Common myeloid progenitor, CD34-positive (primary cell): Measurements from ENCODE around the gene DPYSL4.

Experiments
- CTCF ChIA-PET: fragments of 350-600 bp; sonication (Branson Sonifier 250); formaldehyde crosslinking; loops from one replicate; lab custom pipeline; 2021; ENCODE audit warnings: antibody characterized with exemption; lab: Charles Lee
- POLR2A ChIA-PET: fragments of 350-600 bp; sonication (Branson Sonifier 250); formaldehyde crosslinking; loops from one replicate; lab custom pipeline; 2021; ENCODE audit warnings: antibody characterized with exemption; lab: Charles Lee
- DNase-seq, 3 donors: peaks; one replicate each; pipeline versions ENCODE4 v3.0.0 to v3.0.0-alpha.2; 2013
- H3K27ac ChIP-seq, 2 experiments: 1 replicate in 1 of 2; 2 replicates in 1 of 2; pipeline ENCODE4 v1.7.0; 2013; ENCODE audit warnings: inconsistent platforms in 2 of 2, low read length in 2 of 2, mild to moderate bottlenecking in 2 of 2, low read depth in 1 of 2, moderate library complexity in 1 of 2; ENCODE audit not compliant: severe bottlenecking in 2 of 2, insufficient read depth in 1 of 2, poor library complexity in 1 of 2
- H3K27me3 ChIP-seq, 5 experiments: replicated peaks in 2 of 5; 1 replicate in 3 of 5; 2 replicates in 2 of 5; pipeline versions ENCODE4 v1.6.1 to v1.7.0; 2013; ENCODE audit warnings: low read length in 4 of 5, mild to moderate bottlenecking in 2 of 5, moderate library complexity in 2 of 5, inconsistent platforms in 1 of 5; ENCODE audit not compliant: insufficient read depth in 5 of 5, control insufficient read depth in 4 of 5
- H3K36me3 ChIP-seq, 4 experiments: 1 replicate in 2 of 4; 2 replicates in 2 of 4; pipeline versions ENCODE4 v1.6.1 to v1.7.0; 2013; ENCODE audit warnings: low read length in 3 of 4, control low read depth in 1 of 4, mild to moderate bottlenecking in 1 of 4; ENCODE audit not compliant: control insufficient read depth in 4 of 4, insufficient read depth in 4 of 4
- H3K4me1 ChIP-seq, 4 experiments: 1 replicate in 3 of 4; 2 replicates in 1 of 4; pipeline versions ENCODE4 v1.6.1 to v1.7.1; 2013; ENCODE audit warnings: low read length in 3 of 4, mild to moderate bottlenecking in 3 of 4, control low read depth in 1 of 4, inconsistent platforms in 1 of 4, moderate library complexity in 1 of 4; ENCODE audit not compliant: control insufficient read depth in 4 of 4, insufficient read depth in 4 of 4; ENCODE audit errors: control extremely low read depth in 1 of 4
- H3K4me3 ChIP-seq, 7 experiments: 1 replicate in 4 of 7; 2 replicates in 3 of 7; pipeline versions ENCODE4 v1.5.1 to v1.7.0; 2013; ENCODE audit warnings: mild to moderate bottlenecking in 7 of 7, low read length in 6 of 7, moderate library complexity in 6 of 7, inconsistent platforms in 2 of 7, low read depth in 2 of 7, control low read depth in 1 of 7; ENCODE audit not compliant: insufficient read depth in 4 of 7, control insufficient read depth in 1 of 7; ENCODE audit errors: extremely low read depth in 1 of 7
- H3K9me3 ChIP-seq, 5 experiments: 1 replicate in 4 of 5; 2 replicates in 1 of 5; pipeline versions ENCODE4 v1.6.1 to v1.7.1; 2013; ENCODE audit warnings: low read length in 4 of 5, mild to moderate bottlenecking in 2 of 5, inconsistent platforms in 1 of 5, low read depth in 1 of 5, moderate library complexity in 1 of 5; ENCODE audit not compliant: control insufficient read depth in 4 of 5, insufficient read depth in 2 of 5; ENCODE audit errors: control extremely low read depth in 1 of 5
- WGBS: methylation state at CpG from one replicate; pipeline ENCODE4 v1.1.5; 2013; ENCODE audit not compliant: insufficient coverage; 5-methylcytosine and 5-hydroxymethylcytosine counted together

DPYSL4 gene

DNA sequence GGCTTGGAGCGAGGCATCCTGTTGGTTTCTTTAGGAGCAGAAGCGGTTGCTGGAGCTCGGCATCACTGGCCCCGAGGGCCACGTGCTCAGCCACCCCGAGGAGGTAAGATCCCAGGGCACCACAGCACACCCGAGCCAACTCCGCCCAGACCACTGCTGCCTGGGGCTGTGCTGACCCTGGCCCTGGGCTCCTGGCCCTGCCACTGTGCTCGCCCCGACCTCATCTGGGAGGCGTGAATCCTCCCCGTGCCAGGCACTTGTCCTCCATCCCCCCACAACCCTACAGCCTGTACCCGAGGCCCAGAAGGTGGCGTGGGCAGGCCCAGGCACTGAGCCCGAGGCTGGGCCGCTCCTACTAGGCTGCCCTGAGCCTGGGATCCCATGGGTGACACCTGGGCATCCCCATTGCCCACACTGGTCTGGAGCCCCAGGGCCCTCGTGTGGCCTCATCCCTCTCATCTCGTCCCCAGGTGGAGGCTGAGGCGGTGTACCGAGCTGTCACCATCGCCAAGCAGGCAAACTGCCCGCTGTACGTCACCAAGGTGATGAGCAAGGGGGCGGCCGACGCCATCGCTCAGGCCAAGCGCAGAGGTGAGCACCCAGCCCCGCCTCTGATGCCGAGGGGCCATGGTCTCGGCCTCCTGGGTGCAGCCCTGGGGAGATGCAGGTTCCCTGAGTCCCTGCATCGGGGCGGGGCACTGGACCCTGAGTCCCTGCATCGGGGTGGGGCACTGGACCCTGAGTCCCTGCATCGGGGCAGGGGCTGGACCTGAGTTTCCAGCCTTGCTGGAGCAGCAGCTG is 11.8 kb downstream of the DPYSL4 start:
- Histone ChIP-seq H3K27me3 (peaks cover 0 to 3% (median 0%) of the 10 kb centered on the region in 5 experiments), H3K36me3 (no peaks in the 10 kb centered on the region), H3K27ac (no peak overlapping the region), H3K4me3 (no peak overlapping the region), H3K4me1 (no peaks in the 10 kb centered on the region), H3K9me3 (no peaks in the 10 kb centered on the region)
- 93% methylated on average over 30 of the region's 35 CpGs for WGBS
- DNase-seq: no peak
- ChIA-PET CTCF (no interaction called here), POLR2A (interaction anchor here (0.5 kb wide), 1 partner anchor 505 kb away, joined by 3 read pairs; no protein-coding TSS in a partner anchor)

DNA sequence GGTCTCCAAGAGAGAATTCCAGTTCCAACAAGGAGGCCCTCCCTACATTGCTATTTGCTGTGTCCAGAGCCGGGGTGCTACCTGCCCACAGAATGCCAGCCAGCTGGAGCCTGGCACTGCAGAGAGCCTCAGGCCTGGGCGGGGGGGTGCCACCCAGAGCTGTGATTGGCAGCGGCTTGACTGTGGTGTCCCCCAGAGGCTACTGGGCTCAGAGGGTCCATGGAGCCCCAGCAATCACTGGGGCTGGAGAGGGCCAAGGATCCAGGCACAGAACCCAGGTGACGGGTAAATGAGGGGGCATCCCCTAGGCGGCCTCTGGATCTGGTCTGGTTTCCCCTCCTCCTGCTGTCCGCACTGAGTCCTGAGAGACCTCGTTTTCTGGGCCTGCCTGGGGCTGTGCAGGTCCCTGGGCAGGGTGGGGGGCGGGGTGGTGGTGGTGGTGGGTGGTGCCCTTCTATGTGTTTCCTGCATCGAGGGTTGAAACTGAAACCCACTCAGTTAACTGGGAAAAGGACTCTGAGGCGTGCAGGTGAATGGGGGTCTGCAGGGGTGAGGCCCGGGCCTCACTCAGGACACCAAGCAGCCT is 12.6 kb downstream of the DPYSL4 start:
- Histone ChIP-seq H3K4me1 (no peaks in the 10 kb centered on the region), H3K4me3 (no peak overlapping the region), H3K9me3 (no peaks in the 10 kb centered on the region), H3K27me3 (peaks cover 0 to 3% (median 0%) of the 10 kb centered on the region in 5 experiments), H3K27ac (no peak overlapping the region), H3K36me3 (no peaks in the 10 kb centered on the region)
- CTCF ChIA-PET: no interaction called here
- DNase-seq: no peak
- POLR2A ChIA-PET: interaction anchor here (0.5 kb wide), 1 partner anchor 505 kb away, joined by 3 read pairs; no protein-coding TSS in a partner anchor
- 81% methylated on average over 8 of the region's 11 CpGs for WGBS

DNA sequence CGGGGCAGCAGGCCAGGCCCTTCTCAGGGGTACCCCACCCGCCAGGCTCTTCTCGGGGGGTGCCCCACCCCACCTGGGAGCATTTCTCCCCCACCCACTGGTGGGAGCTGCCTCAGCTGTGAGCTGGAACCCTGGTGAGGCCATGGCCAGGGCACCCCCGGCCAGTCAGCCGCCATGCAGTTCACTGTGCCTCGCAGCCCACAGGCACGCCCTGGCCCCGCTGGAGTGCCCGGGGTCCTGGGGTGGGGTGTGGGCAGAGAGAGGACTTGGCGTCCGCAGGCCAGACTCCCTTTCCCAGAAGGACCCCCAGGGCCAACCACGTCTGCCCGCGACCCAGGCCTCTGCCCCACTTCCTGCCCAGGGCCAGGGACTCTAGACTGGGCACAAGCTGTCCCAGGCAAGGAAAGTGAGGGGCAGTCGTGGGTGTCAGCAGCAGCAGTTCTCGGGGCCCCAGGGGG is 13.1 kb downstream of the DPYSL4 start:
- Histone ChIP-seq H3K4me3 (no peak overlapping the region), H3K27me3 (peaks cover 0 to under 1% (median 0%) of the 10 kb centered on the region in 5 experiments), H3K36me3 (no peaks in the 10 kb centered on the region), H3K4me1 (no peaks in the 10 kb centered on the region), H3K9me3 (no peaks in the 10 kb centered on the region), H3K27ac (no peak overlapping the region)
- ChIA-PET CTCF (no interaction called here), POLR2A (no interaction called here)
- WGBS: 92% methylated on average over 12 of the region's 16 CpGs
- DNase-seq: no peak

DNA sequence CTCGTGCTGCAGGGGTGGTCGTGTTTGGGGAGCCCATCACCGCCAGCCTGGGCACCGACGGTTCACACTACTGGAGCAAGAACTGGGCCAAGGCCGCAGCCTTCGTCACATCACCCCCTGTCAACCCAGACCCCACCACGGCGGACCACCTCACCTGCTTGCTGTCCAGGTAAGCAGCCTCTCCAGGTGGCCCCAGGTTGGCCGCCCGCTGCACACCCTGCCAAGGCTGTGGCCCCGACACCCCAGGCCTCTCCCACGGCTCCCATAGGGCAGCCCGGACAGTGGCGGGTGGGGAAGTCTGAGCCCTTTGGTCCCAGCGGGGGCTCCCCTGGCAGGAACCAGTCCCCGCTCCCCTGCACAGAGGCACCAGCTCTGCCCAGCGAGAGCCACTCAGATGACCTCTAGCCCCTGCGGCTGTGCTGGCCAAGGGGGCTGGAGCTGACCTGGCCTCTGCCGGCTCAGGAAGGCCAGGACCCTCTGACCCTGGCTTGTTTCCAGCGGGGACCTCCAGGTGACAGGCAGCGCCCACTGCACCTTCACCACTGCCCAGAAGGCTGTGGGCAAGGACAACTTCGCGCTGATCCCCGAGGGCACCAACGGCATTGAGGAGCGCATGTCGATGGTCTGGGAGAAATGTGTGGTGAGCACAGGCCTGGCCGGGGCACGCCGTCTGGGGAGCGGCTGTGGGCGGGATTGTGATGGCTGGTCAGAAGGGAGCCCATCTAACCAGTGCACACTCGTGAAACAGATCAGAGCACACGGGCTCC is 13.8 kb downstream of the DPYSL4 start:
- H3K27ac ChIP-seq: no peak overlapping the region
- DNase-seq: no peak
- WGBS: 91% methylated on average over 30 of the region's 35 CpGs
- H3K4me3 ChIP-seq: no peak overlapping the region
- H3K27me3 ChIP-seq: no peaks in the 10 kb centered on the region
- H3K9me3 ChIP-seq: no peaks in the 10 kb centered on the region
- POLR2A ChIA-PET: no interaction called here
- H3K36me3 ChIP-seq: no peaks in the 10 kb centered on the region
- CTCF ChIA-PET: no interaction called here
- no peaks in the 10 kb centered on the region for H3K4me1 ChIP-seq

DNA sequence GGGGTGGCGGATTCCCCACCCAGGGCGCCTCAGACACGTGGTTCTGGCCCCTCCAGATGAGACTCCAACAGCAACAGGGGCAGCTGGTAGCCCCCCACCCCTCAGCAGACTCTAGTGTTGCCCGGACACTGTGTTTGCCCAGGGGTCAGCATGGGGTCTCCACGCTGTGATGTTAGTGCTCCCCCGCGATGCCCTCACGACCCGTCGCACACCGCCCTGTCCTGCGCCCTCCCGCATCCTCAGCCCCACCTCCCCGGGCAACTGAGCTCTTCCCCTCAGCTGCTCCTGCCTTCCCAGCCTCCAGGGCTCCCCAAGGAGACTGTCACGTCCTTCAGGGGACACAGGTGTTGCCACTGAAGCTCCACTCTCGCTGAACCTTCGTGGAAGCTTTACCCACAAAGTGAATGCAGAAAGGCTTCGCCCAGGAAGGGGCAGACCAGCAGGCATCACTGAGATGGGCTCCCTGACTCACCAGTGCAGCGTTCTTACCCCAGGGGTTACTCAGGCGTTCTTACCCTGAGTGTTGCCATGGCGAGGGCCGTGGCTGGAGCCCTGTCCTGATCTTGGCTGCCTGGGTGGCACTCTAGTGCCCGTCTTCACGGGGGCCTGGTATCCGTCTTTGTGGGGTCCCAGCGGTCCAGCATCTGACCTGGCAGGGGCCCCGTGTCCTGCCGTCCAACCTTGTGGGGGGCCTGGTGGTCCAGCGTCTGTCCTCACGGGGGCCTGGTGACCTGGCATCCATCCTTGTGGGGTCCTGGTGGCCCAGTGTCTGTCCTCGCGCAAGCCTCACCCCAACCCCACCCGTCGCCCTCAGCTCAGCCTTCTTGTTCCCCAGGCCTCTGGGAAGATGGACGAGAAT is 14.6 kb downstream of the DPYSL4 start:
- no peak overlapping the region for H3K4me3 ChIP-seq
- ChIA-PET POLR2A (no interaction called here), CTCF (no interaction called here)
- no peaks in the 10 kb centered on the region for H3K36me3 ChIP-seq
- 91% methylated on average over 35 of the region's 35 CpGs for WGBS
- H3K9me3 ChIP-seq: no peaks in the 10 kb centered on the region
- peaks cover 0 to 4% (median under 1%) of the 10 kb centered on the region in 4 experiments for H3K4me1 ChIP-seq
- no peaks in the 10 kb centered on the region for H3K27me3 ChIP-seq
- no peak for DNase-seq
- H3K27ac ChIP-seq: no peak overlapping the region

DNA sequence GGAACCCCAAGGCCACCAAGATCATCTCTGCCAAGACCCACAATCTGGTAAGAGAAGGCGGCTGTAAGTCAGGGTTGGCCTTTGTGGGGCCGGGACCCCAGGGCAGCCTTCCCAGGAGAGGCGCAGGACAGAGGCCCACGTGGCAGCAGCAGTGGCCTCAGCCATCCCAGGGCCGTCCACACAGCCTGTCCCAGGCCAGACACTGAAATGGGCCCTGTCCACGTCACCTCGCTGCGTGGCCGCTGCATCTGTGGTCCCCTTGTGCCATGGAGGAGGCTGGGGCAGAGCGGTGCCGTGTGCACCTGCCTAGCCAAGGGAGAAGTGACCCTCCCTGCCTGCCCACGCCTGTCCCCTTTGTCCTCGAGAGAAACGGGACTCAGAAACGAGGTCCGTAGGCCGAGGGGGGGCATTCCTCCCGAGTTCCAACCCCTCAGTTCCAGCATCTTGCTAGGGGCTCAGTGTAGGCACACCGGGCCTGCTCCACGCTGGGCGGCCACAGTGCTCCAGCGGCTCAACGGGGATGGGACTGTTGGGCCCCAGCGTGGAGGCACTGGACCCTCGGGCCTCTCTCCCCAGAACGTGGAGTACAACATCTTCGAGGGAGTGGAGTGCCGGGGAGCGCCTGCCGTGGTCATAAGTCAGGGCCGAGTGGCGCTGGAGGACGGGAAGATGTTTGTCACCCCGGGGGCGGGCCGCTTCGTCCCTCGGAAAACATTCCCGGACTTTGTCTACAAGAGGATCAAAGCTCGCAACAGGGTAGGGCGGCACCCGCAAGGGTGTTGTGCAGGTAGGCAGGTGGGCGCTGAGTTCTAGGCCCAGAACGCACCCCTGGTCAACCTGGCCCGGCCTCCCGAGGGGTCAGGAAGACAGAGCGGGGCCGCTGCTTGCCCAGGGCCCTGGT is 15.6 kb downstream of the DPYSL4 start:
- Histone ChIP-seq H3K27ac (no peak overlapping the region), H3K36me3 (no peaks in the 10 kb centered on the region), H3K27me3 (no peaks in the 10 kb centered on the region), H3K9me3 (no peaks in the 10 kb centered on the region), H3K4me1 (peaks cover 0 to 6% (median 2%) of the 10 kb centered on the region in 4 experiments), H3K4me3 (no peak overlapping the region)
- 90% methylated on average over 40 of the region's 48 CpGs for WGBS
- DNase-seq: no peak
- ChIA-PET POLR2A (no interaction called here), CTCF (no interaction called here)
